ENCODE measurements around the gene LRCH3.

DNA sequence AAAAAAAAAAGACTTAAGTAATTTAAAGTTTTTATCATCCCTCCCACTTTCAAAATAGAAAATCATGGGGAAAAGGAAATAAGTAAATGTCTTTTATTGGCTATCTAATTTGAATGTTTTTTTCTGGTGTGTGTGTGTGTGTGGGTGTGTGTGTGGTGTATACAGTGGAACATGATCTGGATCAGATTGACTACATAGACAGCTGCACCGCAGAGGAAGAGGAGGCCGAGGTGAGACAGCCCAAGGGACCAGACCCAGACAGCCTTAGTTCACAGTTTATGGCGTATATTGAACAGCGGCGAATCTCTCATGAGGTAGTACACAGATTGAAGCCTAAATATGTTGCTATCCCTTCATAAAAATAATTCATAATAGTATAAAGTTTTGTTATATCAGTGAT is 44.5 kb downstream of the LRCH3 start:
- TF ChIP-seq, protein P1, sequence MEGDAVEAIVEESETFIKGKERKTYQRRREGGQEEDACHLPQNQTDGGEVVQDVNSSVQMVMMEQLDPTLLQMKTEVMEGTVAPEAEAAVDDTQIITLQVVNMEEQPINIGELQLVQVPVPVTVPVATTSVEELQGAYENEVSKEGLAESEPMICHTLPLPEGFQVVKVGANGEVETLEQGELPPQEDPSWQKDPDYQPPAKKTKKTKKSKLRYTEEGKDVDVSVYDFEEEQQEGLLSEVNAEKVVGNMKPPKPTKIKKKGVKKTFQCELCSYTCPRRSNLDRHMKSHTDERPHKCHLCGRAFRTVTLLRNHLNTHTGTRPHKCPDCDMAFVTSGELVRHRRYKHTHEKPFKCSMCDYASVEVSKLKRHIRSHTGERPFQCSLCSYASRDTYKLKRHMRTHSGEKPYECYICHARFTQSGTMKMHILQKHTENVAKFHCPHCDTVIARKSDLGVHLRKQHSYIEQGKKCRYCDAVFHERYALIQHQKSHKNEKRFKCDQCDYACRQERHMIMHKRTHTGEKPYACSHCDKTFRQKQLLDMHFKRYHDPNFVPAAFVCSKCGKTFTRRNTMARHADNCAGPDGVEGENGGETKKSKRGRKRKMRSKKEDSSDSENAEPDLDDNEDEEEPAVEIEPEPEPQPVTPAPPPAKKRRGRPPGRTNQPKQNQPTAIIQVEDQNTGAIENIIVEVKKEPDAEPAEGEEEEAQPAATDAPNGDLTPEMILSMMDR (IDR thresholded peaks at IDR 0.05; ENCODE audit: low read depth, low read length) = no peak
- TF ChIP-seq, protein P2, sequence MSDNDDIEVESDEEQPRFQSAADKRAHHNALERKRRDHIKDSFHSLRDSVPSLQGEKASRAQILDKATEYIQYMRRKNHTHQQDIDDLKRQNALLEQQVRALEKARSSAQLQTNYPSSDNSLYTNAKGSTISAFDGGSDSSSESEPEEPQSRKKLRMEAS (IDR thresholded peaks at IDR 0.05; ENCODE audit: low read depth, low read length) = no peak
- TF ChIP-seq POLR2A (IDR thresholded peaks at IDR 0.05; ENCODE audit: extremely low read depth, insufficient read length) = no peak
- TF ChIP-seq MYC (IDR thresholded peaks at IDR 0.05; ENCODE audit: low read depth, low read length) = no peak
